T-helper 17 cell (primary cell): ENCODE measurements around the gene ADAMTSL1. TPM values are rescaled to one million over a fixed set of nuclear protein-coding genes. Genes with fewer than 3 reads are reported as not detected.

Source experiments
- ATAC-seq: fragments of 150-1000 bp; cut with Tn5 transposase; 2 replicates; pipeline ENCODE4 v1.10.0; 2021; ENCODE audit warnings: mild to moderate bottlenecking, moderate library complexity
- DNase-seq, 3 donors: peaks; one replicate each; pipeline versions ENCODE4 v3.0.0 to v3.0.0-alpha.2; 2020 to 2021
- H3K9me3 ChIP-seq: one replicate; pipeline ENCODE4 v1.7.0; 2013; ENCODE audit warnings: low read length, mild to moderate bottlenecking; ENCODE audit not compliant: control insufficient read depth, poor library complexity, severe bottlenecking
- H3K27ac Mint-ChIP-seq: one replicate; pipeline ENCODE4 v1.8.0; 2022; ENCODE audit warnings: mild to moderate bottlenecking, moderate library complexity, mixed read lengths
- H3K27me3 Mint-ChIP-seq: one replicate; pipeline ENCODE4 v1.8.0; 2022; ENCODE audit warnings: mixed read lengths
- H3K36me3 Mint-ChIP-seq: one replicate; pipeline ENCODE4 v1.8.0; 2022; ENCODE audit warnings: low read depth, mixed read lengths
- H3K4me1 Mint-ChIP-seq: one replicate; pipeline ENCODE4 v1.8.0; 2022; ENCODE audit warnings: mild to moderate bottlenecking, mixed read lengths
- H3K4me3 Mint-ChIP-seq: one replicate; pipeline ENCODE4 v1.8.0; 2022; ENCODE audit warnings: mild to moderate bottlenecking, moderate library complexity, mixed read lengths
- total RNA-seq, 4 donors: library from RNA in 2 of 4; stranded (reverse) in 2 of 4; gene quantifications; one replicate each; pipeline ENCODE4 v1.2.3 and lab custom pipeline; 2022 to 2026

The ADAMTSL1 gene
- total RNA-seq, 2 donors from 2014 or later = not detected

DNA sequence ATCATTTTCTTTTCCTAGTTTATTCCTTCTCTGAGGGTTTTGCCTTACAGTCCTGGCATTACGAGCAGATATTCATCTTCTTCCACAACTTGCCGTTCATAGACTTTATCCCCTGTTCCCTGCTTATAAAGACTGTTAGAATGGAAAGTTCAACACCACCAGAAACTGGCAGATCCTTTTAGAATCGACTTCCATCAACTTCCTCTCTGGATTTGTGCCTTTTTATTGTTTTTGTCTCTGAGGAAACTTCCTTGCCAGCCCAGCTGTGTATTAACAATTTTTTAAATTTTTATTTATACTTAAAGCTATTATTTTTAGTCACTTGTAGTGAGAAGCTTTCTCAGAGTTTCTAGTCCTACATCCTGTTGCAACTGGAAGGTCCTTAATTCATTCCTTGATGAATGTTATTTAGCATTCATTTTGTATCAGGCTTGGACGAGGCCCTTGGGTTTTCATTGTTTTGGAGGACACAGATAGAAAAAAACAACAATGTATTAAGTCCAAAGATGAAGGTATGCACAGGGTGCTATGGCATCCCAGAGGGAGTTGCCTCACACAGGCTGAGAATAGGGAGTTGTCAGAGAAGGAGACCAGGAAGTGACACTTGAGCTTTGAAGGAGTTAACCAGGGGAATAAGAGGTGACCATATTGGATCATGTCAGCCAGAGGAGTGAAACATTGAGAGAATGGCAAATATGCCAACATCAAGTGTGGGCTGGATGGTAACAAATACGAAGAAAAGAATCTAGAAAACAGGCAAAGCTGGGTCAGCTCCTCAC is 81.3 kb downstream of the ADAMTSL1 start:
- no peaks in the 10 kb centered on the region for H3K27me3 Mint-ChIP-seq
- H3K4me1 Mint-ChIP-seq = no peaks in the 10 kb centered on the region
- no peaks in the 10 kb centered on the region for H3K36me3 Mint-ChIP-seq
- no peak overlapping the region for H3K27ac Mint-ChIP-seq
- DNase-seq (no peak), ATAC-seq (no peak)
- no peak overlapping the region for H3K4me3 Mint-ChIP-seq
- H3K9me3 ChIP-seq = no peaks in the 10 kb centered on the region

DNA sequence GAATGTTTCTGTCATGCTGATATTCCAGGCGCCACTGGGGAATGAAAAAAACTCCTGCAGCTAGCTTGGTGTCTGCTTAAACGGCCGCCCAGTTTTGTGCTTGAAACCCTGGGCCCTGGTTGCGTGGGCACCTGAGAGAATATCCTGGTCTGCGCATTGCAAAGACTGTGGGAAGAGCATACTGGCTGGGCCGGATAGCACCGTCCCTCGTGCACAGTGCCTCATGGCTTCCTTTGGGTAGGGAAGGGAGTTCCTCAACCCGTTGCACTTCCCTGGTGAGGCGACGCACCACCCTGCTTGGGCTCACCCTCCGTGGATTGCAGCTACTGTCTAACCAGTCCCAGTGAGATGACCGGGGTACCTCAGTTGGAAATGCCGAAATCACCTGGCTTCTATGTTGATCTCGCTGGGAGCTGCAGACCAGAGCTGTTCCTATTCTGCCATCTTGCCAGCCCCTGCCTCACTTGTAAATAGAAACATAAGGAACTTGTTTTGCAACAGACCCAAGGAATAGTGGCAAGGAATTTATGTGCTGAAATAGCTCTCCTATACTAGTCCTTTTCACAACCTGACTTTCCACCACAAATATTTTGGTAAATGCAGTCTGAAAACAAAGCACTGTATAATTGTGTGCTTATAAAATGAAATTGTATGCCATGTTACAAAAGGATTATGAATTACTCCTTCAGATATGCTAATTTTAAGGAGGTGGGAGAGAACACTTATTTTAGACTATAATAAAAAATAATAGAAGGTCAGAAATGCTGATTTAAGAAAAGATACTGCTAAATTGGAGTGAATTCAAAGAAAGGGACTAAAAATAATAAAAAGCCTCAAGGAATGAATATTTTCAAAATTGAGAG is 90.3 kb downstream of the ADAMTSL1 start:
- Mint-ChIP-seq H3K27me3 (no peaks in the 10 kb centered on the region), H3K36me3 (no peaks in the 10 kb centered on the region), H3K4me1 (no peaks in the 10 kb centered on the region), H3K4me3 (no peak overlapping the region), H3K27ac (no peak overlapping the region)
- ATAC-seq = no peak
- no peaks in the 10 kb centered on the region for H3K9me3 ChIP-seq
- no peak for DNase-seq

DNA sequence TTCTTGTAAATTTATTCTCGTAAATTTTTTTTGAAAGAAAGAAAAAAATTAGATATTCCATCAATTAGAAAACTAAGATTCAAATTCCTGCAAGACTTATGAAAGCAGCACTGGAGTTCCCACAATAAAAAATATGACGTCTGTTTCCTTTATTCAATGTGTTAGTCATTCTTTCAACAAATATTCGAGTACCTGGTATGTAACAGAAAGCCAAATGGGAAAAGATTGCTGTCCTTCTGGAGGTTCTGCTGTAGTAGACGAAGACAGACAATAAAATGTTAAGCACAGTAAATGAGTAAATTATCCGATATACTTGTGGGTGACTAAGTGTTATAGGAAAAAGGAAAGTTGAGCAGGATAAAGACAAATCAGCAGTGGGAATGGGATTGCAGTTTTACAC is 92.2 kb downstream of the ADAMTSL1 start:
- no peak for DNase-seq
- H3K9me3 ChIP-seq = no peaks in the 10 kb centered on the region
- Mint-ChIP-seq H3K27me3 (no peaks in the 10 kb centered on the region), H3K36me3 (no peaks in the 10 kb centered on the region), H3K4me1 (no peaks in the 10 kb centered on the region), H3K4me3 (no peak overlapping the region), H3K27ac (no peak overlapping the region)
- ATAC-seq = no peak

DNA sequence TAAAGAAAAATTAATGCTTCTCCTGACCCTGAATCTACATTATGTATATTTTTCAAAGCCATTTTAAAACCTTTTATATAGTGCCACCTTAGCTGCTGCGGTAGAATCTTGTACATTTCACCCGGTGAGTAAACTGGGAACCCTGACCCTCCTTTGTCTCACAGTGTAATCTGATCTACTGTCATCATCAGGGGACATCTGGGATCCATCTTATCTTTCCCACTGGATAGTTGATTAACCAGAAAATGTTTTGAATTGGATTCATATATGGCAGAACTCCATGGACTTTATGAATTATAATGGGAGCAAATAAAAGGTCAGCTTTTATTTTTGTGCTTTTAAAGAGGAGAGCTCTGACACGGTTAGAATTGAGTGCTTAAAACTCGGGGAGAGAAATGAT is 95.0 kb downstream of the ADAMTSL1 start:
- no peak overlapping the region for H3K27ac Mint-ChIP-seq
- H3K9me3 ChIP-seq = no peaks in the 10 kb centered on the region
- H3K4me3 Mint-ChIP-seq = no peak overlapping the region
- no peaks in the 10 kb centered on the region for H3K27me3 Mint-ChIP-seq
- no peak for ATAC-seq
- no peak for DNase-seq
- no peaks in the 10 kb centered on the region for H3K4me1 Mint-ChIP-seq
- no peaks in the 10 kb centered on the region for H3K36me3 Mint-ChIP-seq

DNA sequence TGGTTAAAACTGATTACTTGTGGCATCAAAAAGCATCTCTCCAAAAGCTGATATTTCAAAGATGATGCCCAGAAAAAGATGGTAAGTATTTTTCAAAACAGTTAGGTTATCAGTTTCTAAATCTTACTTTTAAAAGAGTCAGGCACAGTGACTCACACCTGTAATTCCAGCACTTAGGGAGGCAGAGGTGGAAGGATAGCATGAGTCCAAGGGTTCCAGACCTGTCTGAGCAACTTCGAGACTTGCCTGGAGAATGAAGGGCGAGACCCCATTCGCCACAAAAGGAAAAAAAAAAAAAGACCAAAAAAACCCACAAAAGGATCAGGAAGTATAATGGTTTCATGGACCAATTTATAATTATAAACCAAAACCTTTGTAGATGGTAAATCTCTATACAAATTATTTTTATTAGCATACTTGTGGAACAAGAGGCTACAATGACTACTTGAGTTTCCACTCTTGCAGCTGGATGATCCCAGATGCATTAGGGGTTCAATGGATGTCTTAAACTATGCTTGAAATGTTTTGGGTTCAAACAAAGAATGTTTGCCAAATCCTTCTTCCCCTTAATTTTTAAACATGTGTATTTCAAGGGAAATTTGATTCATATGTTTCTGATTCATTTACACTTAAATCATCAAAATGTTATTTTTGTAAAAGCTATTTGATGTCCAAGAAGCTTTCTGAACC is 96.1 kb downstream of the ADAMTSL1 start:
- H3K4me1 Mint-ChIP-seq = no peaks in the 10 kb centered on the region
- H3K27ac Mint-ChIP-seq = no peak overlapping the region
- H3K36me3 Mint-ChIP-seq = no peaks in the 10 kb centered on the region
- ATAC-seq (no peak), DNase-seq (no peak)
- no peaks in the 10 kb centered on the region for H3K9me3 ChIP-seq
- H3K27me3 Mint-ChIP-seq = no peaks in the 10 kb centered on the region
- H3K4me3 Mint-ChIP-seq = no peak overlapping the region

DNA sequence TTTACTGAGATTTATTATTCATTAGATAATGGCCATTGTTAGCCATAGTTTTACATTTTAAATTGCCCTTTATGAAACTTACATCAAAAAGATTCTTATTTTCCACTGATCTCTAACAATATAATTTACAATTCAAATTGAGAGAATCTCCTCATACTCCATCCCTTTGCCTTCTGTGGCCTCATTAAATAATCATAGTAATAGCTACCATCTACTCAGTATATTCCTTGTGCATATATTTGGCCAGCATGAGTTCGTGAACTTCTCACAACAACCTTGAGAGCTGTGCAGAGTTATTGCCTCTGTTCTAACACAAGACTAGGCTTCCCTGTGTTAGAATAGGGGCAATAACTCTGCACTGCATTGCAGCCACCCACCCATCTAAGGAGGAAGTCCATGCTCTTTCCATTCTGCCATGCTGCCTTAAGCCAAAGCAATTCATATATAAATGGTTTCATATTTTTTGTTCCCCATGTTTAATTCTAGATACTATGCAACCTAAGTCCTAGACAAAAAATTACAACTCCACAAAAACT is 99.1 kb downstream of the ADAMTSL1 start:
- Mint-ChIP-seq H3K4me1 (no peaks in the 10 kb centered on the region), H3K27ac (no peak overlapping the region), H3K4me3 (no peak overlapping the region), H3K27me3 (no peaks in the 10 kb centered on the region), H3K36me3 (no peaks in the 10 kb centered on the region)
- DNase-seq (no peak), ATAC-seq (no peak)
- no peaks in the 10 kb centered on the region for H3K9me3 ChIP-seq

DNA sequence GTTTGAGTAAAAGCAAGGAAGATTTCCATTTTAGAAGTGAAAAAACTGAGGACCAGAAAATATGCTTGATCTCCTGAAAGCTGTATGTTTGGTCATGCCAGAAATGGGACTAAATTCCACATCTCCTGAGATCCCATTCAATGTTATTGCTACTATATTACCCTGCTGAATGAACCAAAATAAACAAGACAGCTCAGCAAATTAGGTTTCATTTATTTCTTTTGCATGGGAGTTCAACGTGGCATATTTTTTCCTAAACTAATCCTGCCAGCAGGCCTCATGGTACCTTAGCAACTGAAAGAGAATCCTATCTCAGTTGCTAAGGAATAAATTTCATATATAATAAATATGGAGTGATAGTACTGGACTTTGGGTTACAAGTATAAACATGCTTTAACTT is 101.7 kb downstream of the ADAMTSL1 start:
- H3K27ac Mint-ChIP-seq = no peak overlapping the region
- no peaks in the 10 kb centered on the region for H3K36me3 Mint-ChIP-seq
- no peaks in the 10 kb centered on the region for H3K27me3 Mint-ChIP-seq
- DNase-seq = no peak
- no peak for ATAC-seq
- no peaks in the 10 kb centered on the region for H3K4me1 Mint-ChIP-seq
- H3K9me3 ChIP-seq = no peaks in the 10 kb centered on the region
- H3K4me3 Mint-ChIP-seq = no peak overlapping the region

DNA sequence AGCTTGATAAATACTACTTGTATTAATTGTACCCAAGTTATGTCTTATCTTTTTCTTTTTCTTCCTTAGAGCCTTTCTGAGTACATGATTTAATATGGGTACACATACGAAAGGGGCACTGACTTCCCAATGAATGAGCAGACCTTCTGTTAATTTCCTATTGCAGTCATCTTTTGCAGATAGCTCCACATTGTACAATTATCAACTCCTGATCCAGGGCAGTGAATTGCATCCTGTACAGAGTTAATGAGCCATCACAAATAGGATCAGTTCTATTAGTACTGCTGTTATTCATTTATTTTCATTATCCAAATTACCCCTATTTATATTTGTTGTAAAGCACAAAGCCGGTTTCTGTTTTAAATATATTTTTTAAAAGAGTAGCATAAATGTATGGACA is 105.6 kb downstream of the ADAMTSL1 start:
- H3K27ac Mint-ChIP-seq = no peak overlapping the region
- no peaks in the 10 kb centered on the region for H3K27me3 Mint-ChIP-seq
- no peak overlapping the region for H3K4me3 Mint-ChIP-seq
- ATAC-seq (no peak), DNase-seq (no peak)
- no peaks in the 10 kb centered on the region for H3K36me3 Mint-ChIP-seq
- no peaks in the 10 kb centered on the region for H3K4me1 Mint-ChIP-seq
- H3K9me3 ChIP-seq = no peaks in the 10 kb centered on the region

DNA sequence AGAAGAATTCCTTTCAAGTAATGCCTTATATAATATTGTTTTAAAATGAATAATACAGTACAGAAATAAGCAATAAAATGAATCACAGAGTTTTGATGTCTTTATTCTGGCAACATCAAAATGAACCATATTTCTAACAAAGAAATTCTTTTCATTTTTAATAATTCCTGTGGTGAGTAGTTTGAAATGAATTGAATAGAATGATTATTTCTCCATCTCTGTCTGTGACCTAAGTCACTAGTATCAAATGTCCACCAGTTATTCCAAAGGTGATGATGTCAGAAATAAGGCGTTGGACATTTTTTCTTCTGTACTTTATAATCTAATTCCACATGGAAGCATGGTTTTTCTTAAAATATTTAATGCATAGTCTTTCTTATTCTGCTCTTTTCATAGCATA is 106.2 kb downstream of the ADAMTSL1 start:
- Mint-ChIP-seq H3K27me3 (no peaks in the 10 kb centered on the region), H3K36me3 (no peaks in the 10 kb centered on the region), H3K4me1 (no peaks in the 10 kb centered on the region), H3K4me3 (no peak overlapping the region), H3K27ac (no peak overlapping the region)
- DNase-seq (no peak), ATAC-seq (no peak)
- H3K9me3 ChIP-seq = no peaks in the 10 kb centered on the region

DNA sequence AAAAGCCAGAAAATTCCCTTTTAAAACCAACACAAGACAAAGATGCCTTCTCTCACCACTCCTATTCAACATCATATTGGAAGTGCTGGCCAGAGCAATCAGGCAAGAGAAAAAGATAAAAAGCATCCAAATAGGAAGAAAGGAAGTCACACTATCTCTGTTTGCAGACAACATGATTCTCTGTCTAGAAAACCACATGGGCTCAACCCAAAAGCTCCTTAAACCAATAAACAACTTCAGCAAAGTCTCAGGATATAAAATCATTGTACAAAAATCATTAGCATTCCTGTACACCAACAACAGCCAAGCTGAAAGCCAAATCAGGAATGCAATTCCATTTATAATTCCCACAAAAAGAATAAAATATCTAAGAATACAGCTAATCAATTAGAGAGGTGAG is 112.0 kb downstream of the ADAMTSL1 start:
- no peak for ATAC-seq
- H3K4me1 Mint-ChIP-seq = no peaks in the 10 kb centered on the region
- no peak overlapping the region for H3K27ac Mint-ChIP-seq
- DNase-seq = no peak
- H3K27me3 Mint-ChIP-seq = no peaks in the 10 kb centered on the region
- H3K36me3 Mint-ChIP-seq = no peaks in the 10 kb centered on the region
- no peaks in the 10 kb centered on the region for H3K9me3 ChIP-seq
- no peak overlapping the region for H3K4me3 Mint-ChIP-seq

DNA sequence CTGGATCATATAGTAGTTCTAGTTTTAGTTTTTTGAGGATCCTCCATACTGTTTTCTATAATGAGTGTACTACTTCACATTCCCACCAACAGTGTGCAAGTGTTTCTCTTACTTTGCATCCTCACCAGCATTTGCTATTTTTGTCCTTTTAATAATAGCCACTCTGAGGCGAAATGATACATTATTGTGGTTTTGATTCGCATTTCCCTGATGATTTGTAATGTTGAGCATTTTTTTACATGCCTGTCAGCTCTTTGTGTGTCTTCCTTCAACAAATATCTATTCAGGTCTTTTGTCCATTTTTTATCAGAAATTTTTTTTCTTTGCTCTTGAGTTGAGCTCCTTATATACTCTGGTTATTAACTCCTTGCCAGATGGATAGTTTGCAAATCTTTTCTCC is 114.0 kb downstream of the ADAMTSL1 start:
- Mint-ChIP-seq H3K36me3 (no peaks in the 10 kb centered on the region), H3K27ac (no peak overlapping the region), H3K27me3 (no peaks in the 10 kb centered on the region), H3K4me3 (no peak overlapping the region), H3K4me1 (no peaks in the 10 kb centered on the region)
- no peaks in the 10 kb centered on the region for H3K9me3 ChIP-seq
- DNase-seq = no peak
- no peak for ATAC-seq

DNA sequence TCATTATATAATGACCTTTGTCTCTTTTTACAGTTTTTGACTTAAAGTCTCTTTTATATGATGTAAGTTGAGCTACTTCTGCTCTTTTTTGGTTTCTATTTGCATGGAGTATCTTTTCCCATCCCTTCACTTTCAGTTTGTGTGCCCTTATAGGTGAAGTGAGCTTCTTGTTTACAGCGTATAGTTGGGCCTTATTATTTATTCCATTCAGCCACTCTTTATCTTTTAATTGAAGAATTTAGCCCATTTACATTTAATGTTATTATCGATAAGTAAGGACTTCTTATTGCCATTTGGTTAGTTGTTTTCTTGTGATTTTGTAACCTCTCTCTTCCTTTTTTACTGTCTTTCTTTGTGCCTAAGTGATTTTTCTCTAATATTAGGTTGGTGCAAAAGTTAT is 117.3 kb downstream of the ADAMTSL1 start:
- Mint-ChIP-seq H3K27ac (no peak overlapping the region), H3K36me3 (no peaks in the 10 kb centered on the region), H3K4me1 (no peaks in the 10 kb centered on the region), H3K4me3 (no peak overlapping the region), H3K27me3 (no peaks in the 10 kb centered on the region)
- no peak for ATAC-seq
- H3K9me3 ChIP-seq = no peaks in the 10 kb centered on the region
- no peak for DNase-seq

DNA sequence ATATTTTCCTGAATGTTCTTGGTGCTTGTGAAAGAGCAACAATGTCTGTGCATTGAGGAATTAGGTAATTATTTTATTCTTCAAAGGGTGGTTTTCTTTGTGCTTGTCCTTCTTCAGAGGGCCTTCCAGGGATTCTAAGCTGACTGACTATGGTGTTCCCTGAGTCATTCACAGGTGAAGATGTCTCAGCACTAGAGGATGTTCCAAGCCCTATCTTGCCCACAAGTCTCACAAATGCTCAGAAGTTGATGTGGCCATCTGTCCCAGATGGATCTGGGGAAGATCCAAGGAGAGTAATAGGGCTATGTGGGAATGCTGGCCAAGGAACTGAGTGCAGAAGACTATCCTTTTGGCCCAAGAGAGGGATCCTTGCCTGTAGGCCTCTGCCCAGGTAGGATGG is 120.9 kb downstream of the ADAMTSL1 start:
- no peaks in the 10 kb centered on the region for H3K9me3 ChIP-seq
- H3K36me3 Mint-ChIP-seq = no peaks in the 10 kb centered on the region
- H3K4me1 Mint-ChIP-seq = no peaks in the 10 kb centered on the region
- no peak overlapping the region for H3K4me3 Mint-ChIP-seq
- H3K27ac Mint-ChIP-seq = no peak overlapping the region
- DNase-seq = no peak
- no peaks in the 10 kb centered on the region for H3K27me3 Mint-ChIP-seq
- ATAC-seq = no peak
